ENCODE data around the gene AMOTL2. TPM values are rescaled to one million over a fixed set of nuclear protein-coding genes. Genes with fewer than 3 reads are reported as not detected.

AMOTL2 gene
- total RNA-seq, 2 donors from 2014 or later: 65.1 to 71.5 TPM

- ATAC-seq (peak; percentile 45), DNase-seq (peak; percentile 65 to 83 (median 72))
- 18 to 31% methylated on average over 3 of the region's 3 CpGs for WGBS, 2 donors
Observed at GRCh38 chr3:134347551-134347950, 26.7 kb downstream of the AMOTL2 start.

GRCh38 chr3:134346744-134347143, 27.5 kb downstream of the AMOTL2 start:
- intact Hi-C loops (cut with DNase I): no loop called here
- TF ChIP-seq POLR2A (IDR thresholded peaks at IDR 0.05) (no peak), CTCF (IDR thresholded peaks at IDR 0.05) (no peak)
- no peaks in the 10 kb centered on the region for H3K27me3 ChIP-seq
- WGBS, 2 donors: 4 to 31% methylated on average over 1 of the region's 1 CpG
- DNase-seq (no peak), ATAC-seq (no peak)
- H3K9me3 ChIP-seq: no peaks in the 10 kb centered on the region
- peaks cover 31% of the 10 kb centered on the region for H3K4me1 ChIP-seq
- H3K36me3 ChIP-seq (replicated peaks in 1 of 2; ENCODE audit: insufficient read depth in 1 of 2, low read depth in 2 of 2): no peaks in the 10 kb centered on the region
- no peak overlapping the region for H3K27ac ChIP-seq
- no peak overlapping the region for H3K4me3 ChIP-seq

More at GRCh38 chr3:134347551-134347950, 26.7 kb downstream of the AMOTL2 start:
- intact Hi-C loops (cut with DNase I): no loop called here
- H3K9me3 ChIP-seq: no peaks in the 10 kb centered on the region
- no peaks in the 10 kb centered on the region for H3K27me3 ChIP-seq
- H3K4me1 ChIP-seq: peaks cover 39% of the 10 kb centered on the region
- TF ChIP-seq POLR2A (IDR thresholded peaks at IDR 0.05): no peak
- no peak for TF ChIP-seq CTCF (IDR thresholded peaks at IDR 0.05)
- H3K36me3 ChIP-seq (replicated peaks in 1 of 2; ENCODE audit: insufficient read depth in 1 of 2, low read depth in 2 of 2): no peaks in the 10 kb centered on the region
- H3K27ac ChIP-seq: peak overlapping the region in 3 of 4 donors; percentile 45 to 50 (median 49)
- H3K4me3 ChIP-seq: no peak overlapping the region

- Histone ChIP-seq H3K27ac (no peak overlapping the region), H3K27me3 (no peaks in the 10 kb centered on the region), H3K36me3 (replicated peaks in 1 of 2; ENCODE audit: insufficient read depth in 1 of 2, low read depth in 2 of 2) (no peaks in the 10 kb centered on the region), H3K9me3 (no peaks in the 10 kb centered on the region), H3K4me1 (peaks cover 15% of the 10 kb centered on the region), H3K4me3 (no peak overlapping the region)
- ATAC-seq (no peak), DNase-seq (no peak)
- intact Hi-C loops (cut with DNase I): no loop called here
- TF ChIP-seq CTCF (IDR thresholded peaks at IDR 0.05) (no peak), POLR2A (IDR thresholded peaks at IDR 0.05) (no peak)
- 60 to 71% methylated on average over 1 of the region's 1 CpG for WGBS, 2 donors
Observed at GRCh38 chr3:134345202-134345601, 29.0 kb downstream of the AMOTL2 start.

GRCh38 chr3:134344560-134344959, 29.7 kb downstream of the AMOTL2 start:
- Histone ChIP-seq H3K9me3 (no peaks in the 10 kb centered on the region), H3K27ac (no peak overlapping the region), H3K4me3 (no peak overlapping the region), H3K27me3 (no peaks in the 10 kb centered on the region), H3K4me1 (peaks cover 14% of the 10 kb centered on the region), H3K36me3 (replicated peaks in 1 of 2; ENCODE audit: insufficient read depth in 1 of 2, low read depth in 2 of 2) (no peaks in the 10 kb centered on the region)
- DNase-seq (peak in 1 of 4 donors; percentile 5), ATAC-seq (no peak)
- WGBS, 2 donors: 41 to 44% methylated on average over 2 of the region's 2 CpGs
- TF ChIP-seq CTCF (IDR thresholded peaks at IDR 0.05) (no peak), POLR2A (IDR thresholded peaks at IDR 0.05) (no peak)
- intact Hi-C loops (cut with DNase I): no loop called here

GRCh38 chr3:134342259-134342658, 32.0 kb downstream of the AMOTL2 start:
- Histone ChIP-seq H3K27me3 (no peaks in the 10 kb centered on the region), H3K9me3 (no peaks in the 10 kb centered on the region), H3K36me3 (replicated peaks in 1 of 2; ENCODE audit: insufficient read depth in 1 of 2, low read depth in 2 of 2) (no peaks in the 10 kb centered on the region), H3K4me1 (peaks cover under 1% of the 10 kb centered on the region), H3K4me3 (no peak overlapping the region), H3K27ac (no peak overlapping the region)
- 76 to 83% methylated on average over 9 of the region's 9 CpGs for WGBS, 2 donors
- ATAC-seq (no peak), DNase-seq (no peak)
- no peak for TF ChIP-seq POLR2A (IDR thresholded peaks at IDR 0.05)
- TF ChIP-seq CTCF (IDR thresholded peaks at IDR 0.05): no peak
- intact Hi-C loops (cut with DNase I): no loop called here
